Upper lobe of right lung (tissue), 1 donor: Measurements from ENCODE around the gene LARP4B. TPM values are rescaled to one million over a fixed set of nuclear protein-coding genes. Genes with fewer than 3 reads are reported as not detected.

Experiments used
- ATAC-seq: fragments of 200-7000 bp; cut with Tn5 transposase; one replicate; pipeline ENCODE4 v1.9.1; 2020; ENCODE audit warnings: mild to moderate bottlenecking, moderate library complexity
- DNase-seq: peaks from one replicate; pipeline ENCODE4 v3.0.0-alpha.2; 2020
- H3K27ac ChIP-seq: fragments of 200-600 bp; one replicate; pipeline ENCODE4 v1.8.0; 2022
- H3K27me3 ChIP-seq: fragments of 200-600 bp; one replicate; pipeline ENCODE4 v1.8.0; 2022; ENCODE audit warnings: mild to moderate bottlenecking
- H3K36me3 ChIP-seq: fragments of 200-600 bp; one replicate; pipeline ENCODE4 v1.8.0; 2022
- H3K4me1 ChIP-seq: fragments of 200-600 bp; one replicate; pipeline ENCODE4 v1.8.0; 2022
- H3K4me3 ChIP-seq: fragments of 200-600 bp; one replicate; pipeline ENCODE4 v1.8.0; 2022; ENCODE audit warnings: mild to moderate bottlenecking
- H3K9me3 ChIP-seq: fragments of 200-600 bp; one replicate; pipeline ENCODE4 v1.8.0; 2022
- CTCF ChIP-seq: fragments of 200-600 bp; IDR thresholded peaks from one replicate; pipeline ENCODE4 v1.8.0; 2022; ENCODE audit warnings: antibody characterized with exemption
- intact Hi-C: fragments of 100-400 bp; cut with DNase I; formaldehyde crosslinking; loops from one replicate; pipeline ENCODE4 v1.11.0; 2022
- total RNA-seq: library from RNA; stranded (reverse); fragmentation: NEBNext Ultra II Directional; extraction: Animal tissue kit (Norgen Biotek cat#: 25700); gene quantifications from one replicate; pipeline ENCODE4 v1.2.1, GENCODE V29; 2021
- donor health status: DM: no; HTN: yes; CAD: no; lungs with severe emphysema.

The LARP4B gene
- total RNA-seq, 1 donor from 2014 or later = 126 TPM

- peaks cover 14% of the 10 kb centered on the region for H3K27me3 ChIP-seq
- H3K27ac ChIP-seq = no peak overlapping the region
- H3K9me3 ChIP-seq = no peaks in the 10 kb centered on the region
- H3K4me3 ChIP-seq = no peak overlapping the region
- no peak for DNase-seq
- no peak for TF ChIP-seq CTCF
- ATAC-seq = no peak
- H3K4me1 ChIP-seq = no peaks in the 10 kb centered on the region
- intact Hi-C loops = no loop called here
- H3K36me3 ChIP-seq = no peaks in the 10 kb centered on the region
Observed at GRCh38 chr10:778626-779330, 152.7 kb downstream of the LARP4B start.

- DNase-seq = no peak
- no peak for TF ChIP-seq CTCF
- intact Hi-C loops = no loop called here
- Histone ChIP-seq H3K27ac (no peak overlapping the region), H3K36me3 (no peaks in the 10 kb centered on the region), H3K9me3 (no peaks in the 10 kb centered on the region), H3K4me3 (no peak overlapping the region), H3K27me3 (peaks cover 8% of the 10 kb centered on the region), H3K4me1 (no peaks in the 10 kb centered on the region)
- ATAC-seq = no peak
Observed at GRCh38 chr10:777913-778479, 153.5 kb downstream of the LARP4B start.

GRCh38 chr10:776772-777171, 154.7 kb downstream of the LARP4B start:
- no peaks in the 10 kb centered on the region for H3K36me3 ChIP-seq
- ATAC-seq = no peak
- H3K4me3 ChIP-seq = no peak overlapping the region

GRCh38 chr10:775245-776075, 156.0 kb downstream of the LARP4B start:
- ATAC-seq = no peak
- H3K4me3 ChIP-seq = no peak overlapping the region
- no peaks in the 10 kb centered on the region for H3K36me3 ChIP-seq
- TF ChIP-seq CTCF = no peak
- H3K4me1 ChIP-seq = no peaks in the 10 kb centered on the region
- H3K27ac ChIP-seq = no peak overlapping the region
- no peaks in the 10 kb centered on the region for H3K27me3 ChIP-seq
- intact Hi-C loops = no loop called here
- no peaks in the 10 kb centered on the region for H3K9me3 ChIP-seq
- peak; percentile 60 for DNase-seq

More at GRCh38 chr10:776772-777171, 154.7 kb downstream of the LARP4B start:
- no peak overlapping the region for H3K27ac ChIP-seq
- intact Hi-C loops = no loop called here
- peaks cover 5% of the 10 kb centered on the region for H3K27me3 ChIP-seq
- H3K4me1 ChIP-seq = no peaks in the 10 kb centered on the region
- no peak for TF ChIP-seq CTCF
- H3K9me3 ChIP-seq = no peaks in the 10 kb centered on the region
- DNase-seq = peak; percentile 56

- no peaks in the 10 kb centered on the region for H3K9me3 ChIP-seq
- intact Hi-C loops = no loop called here
Observed at GRCh38 chr10:774661-775244, 156.8 kb downstream of the LARP4B start.

More at GRCh38 chr10:774661-775244, 156.8 kb downstream of the LARP4B start:
- H3K27me3 ChIP-seq = no peaks in the 10 kb centered on the region
- no peak for ATAC-seq
- no peaks in the 10 kb centered on the region for H3K36me3 ChIP-seq
- H3K27ac ChIP-seq = no peak overlapping the region
- no peak overlapping the region for H3K4me3 ChIP-seq
- H3K4me1 ChIP-seq = no peaks in the 10 kb centered on the region
- no peak for DNase-seq
- no peak for TF ChIP-seq CTCF
